IMR-90 (cell line): ENCODE results near the gene CERS6. TPM values are rescaled to one million over a fixed set of nuclear protein-coding genes. Genes with fewer than 3 reads are reported as not detected.

ENCODE experiments used
- ATAC-seq: fragments of 200-7000 bp; cut with Tn5 transposase; 2 replicates; pipeline ENCODE4 v1.9.1; 2020; ENCODE audit warnings: low read depth, mild to moderate bottlenecking, moderate library complexity
- BruUV-seq: library from RNA; stranded (reverse); fragments of 400-500 nt; replicated peaks from 2 replicates; lab custom pipeline; 2021; lab: Mats Ljungman, UMichigan
- CTCF ChIA-PET: fragments of 300-600 bp; formaldehyde crosslinking; extraction: SDS; loops from one replicate; lab custom pipeline; 2021; ENCODE audit warnings: antibody characterized with exemption; lab: Yijun Ruan, JAX
- POLR2A ChIA-PET: fragments of 300-600 bp; sonication (Branson Sonifier 250); formaldehyde crosslinking; loops from one replicate; lab custom pipeline; 2022; ENCODE audit warnings: antibody characterized with exemption; ENCODE audit not compliant: unreplicated experiment; lab: Charles Lee
- DNase-seq: peaks from one replicate; pipeline ENCODE4 v3.0.0; 2013
- H2AFZ ChIP-seq: replicated peaks from 2 replicates; pipeline ENCODE3; 2013; ENCODE audit warnings: low read length, mild to moderate bottlenecking; ENCODE audit not compliant: poor library complexity
- H2AK5ac ChIP-seq: 2 replicates; pipeline ENCODE4 v1.6.1; 2013; ENCODE audit warnings: low read depth, low read length, inconsistent platforms
- H2AK9ac ChIP-seq: replicated peaks from 2 replicates; pipeline ENCODE3; 2013; ENCODE audit warnings: mild to moderate bottlenecking, low read depth, low read length, moderate library complexity; ENCODE audit not compliant: poor library complexity
- H2BK120ac ChIP-seq: 2 replicates; pipeline ENCODE4 v1.6.1; 2013; ENCODE audit warnings: low read depth, low read length, inconsistent platforms
- H2BK15ac ChIP-seq: 3 replicates; pipeline ENCODE4 v1.6.1; 2013; ENCODE audit warnings: low read depth, low read length, inconsistent platforms
- H2BK20ac ChIP-seq: 2 replicates; pipeline ENCODE4 v1.6.1; 2013; ENCODE audit warnings: low read depth, mild to moderate bottlenecking, inconsistent platforms, low read length, moderate library complexity
- H2BK5ac ChIP-seq: 2 replicates; pipeline ENCODE4 v1.6.1; 2013; ENCODE audit warnings: mild to moderate bottlenecking, low read depth, low read length, inconsistent platforms; ENCODE audit not compliant: poor library complexity, severe bottlenecking
- H3K14ac ChIP-seq: replicated peaks from 2 replicates; pipeline ENCODE4 v1.6.1; 2013; ENCODE audit warnings: low read depth, low read length, inconsistent platforms
- H3K18ac ChIP-seq: 2 replicates; pipeline ENCODE4 v1.6.1; 2013; ENCODE audit warnings: low read depth, low read length, control low read depth
- H3K23ac ChIP-seq: 2 replicates; pipeline ENCODE4 v1.6.1; 2013; ENCODE audit warnings: low read depth, low read length, inconsistent platforms
- H3K27ac ChIP-seq: 2 replicates; pipeline ENCODE4 v1.5.1; 2013; ENCODE audit warnings: mild to moderate bottlenecking, control low read depth, low read length; ENCODE audit not compliant: insufficient read depth
- H3K27me3 ChIP-seq: 2 replicates; pipeline ENCODE4 v1.6.1; 2013; ENCODE audit warnings: low read length; ENCODE audit not compliant: control insufficient read depth, insufficient read depth
- H3K36me3 ChIP-seq: 2 replicates; pipeline ENCODE4 v1.6.1; 2013; ENCODE audit warnings: low read length, mixed read lengths; ENCODE audit not compliant: control insufficient read depth, insufficient read depth
- H3K4ac ChIP-seq: 2 replicates; pipeline ENCODE4 v1.6.1; 2013; ENCODE audit warnings: low read depth, low read length, inconsistent platforms
- H3K4me1 ChIP-seq: 2 replicates; pipeline ENCODE4 v1.6.1; 2013; ENCODE audit warnings: low read length, mixed read lengths; ENCODE audit not compliant: control insufficient read depth, insufficient read depth
- H3K4me2 ChIP-seq: 2 replicates; pipeline ENCODE4 v1.6.1; 2013; ENCODE audit warnings: low read depth, mild to moderate bottlenecking, control low read depth, low read length, moderate library complexity
- H3K4me3 ChIP-seq: 2 replicates; pipeline ENCODE4 v1.5.1; 2013; ENCODE audit warnings: low read depth, mild to moderate bottlenecking, control low read depth, low read length, moderate library complexity; ENCODE audit not compliant: insufficient read depth
- H3K56ac ChIP-seq: 2 replicates; pipeline ENCODE4 v1.6.1; 2013; ENCODE audit warnings: low read length, inconsistent platforms; ENCODE audit not compliant: insufficient read depth; ENCODE audit errors: extremely low read depth
- H3K79me1 ChIP-seq, 2 experiments: 2 replicates each; pipeline ENCODE4 v1.6.1; 2013; ENCODE audit warnings: low read length in 2 of 2, inconsistent platforms in 1 of 2, low read depth in 1 of 2
- H3K9ac ChIP-seq: 2 replicates; pipeline ENCODE4 v1.6.1; 2013; ENCODE audit warnings: low read depth, low read length, control low read depth
- H3K9me1 ChIP-seq: 2 replicates; pipeline ENCODE4 v1.6.1; 2013; ENCODE audit warnings: low read length, inconsistent platforms; ENCODE audit not compliant: insufficient read depth
- H3K9me3 ChIP-seq: 2 replicates; pipeline ENCODE4 v1.6.1; 2013; ENCODE audit warnings: low read length; ENCODE audit not compliant: control insufficient read depth, insufficient read depth
- H4K20me1 ChIP-seq: 2 replicates; pipeline ENCODE4 v1.6.1; 2013; ENCODE audit warnings: low read length, inconsistent platforms; ENCODE audit not compliant: insufficient read depth
- H4K5ac ChIP-seq: 2 replicates; pipeline ENCODE4 v1.6.1; 2013; ENCODE audit warnings: mild to moderate bottlenecking, low read depth, low read length, control low read depth
- H4K8ac ChIP-seq, 2 experiments: 2 replicates each; pipeline ENCODE4 v1.6.1; 2013; ENCODE audit warnings: low read depth in 2 of 2, low read length in 2 of 2, control low read depth in 1 of 2, inconsistent platforms in 1 of 2
- H4K91ac ChIP-seq: 2 replicates; pipeline ENCODE4 v1.6.1; 2013; ENCODE audit warnings: low read depth, low read length, inconsistent platforms; ENCODE audit not compliant: insufficient read depth
- BHLHE40 ChIP-seq: fragments of 150-350 bp; IDR thresholded peaks from 2 replicates; pipeline ENCODE4 v1.6.1; 2016; ENCODE audit warnings: mild to moderate bottlenecking, low read depth, low read length
- CEBPB ChIP-seq: IDR thresholded peaks from 2 replicates; pipeline ENCODE4 v1.6.1; 2012; ENCODE audit warnings: low read depth, low read length, improper control_type of control experiment
- CTCF ChIP-seq: conservative IDR thresholded peaks from 2 replicates; pipeline ENCODE4 v1.5.1; 2012; ENCODE audit warnings: mild to moderate bottlenecking, low read depth, low read length, improper control_type of control experiment
- ELK1 ChIP-seq: fragments of 150-350 bp; IDR thresholded peaks from 2 replicates; pipeline ENCODE4 v1.6.1; 2016; ENCODE audit warnings: low read depth, mild to moderate bottlenecking, low read length, moderate library complexity, borderline replicate concordance
- FOS ChIP-seq: fragments of 150-350 bp; IDR thresholded peaks from 2 replicates; pipeline ENCODE4 v1.6.1; 2016; ENCODE audit warnings: low read depth, low read length
- MAFK ChIP-seq: IDR thresholded peaks from 2 replicates; pipeline ENCODE4 v1.6.1; 2012; ENCODE audit warnings: low read depth, low read length, improper control_type of control experiment
- MAZ ChIP-seq: IDR thresholded peaks from 2 replicates; pipeline ENCODE4 v1.6.1; 2012; ENCODE audit warnings: low read depth, mild to moderate bottlenecking, low read length, improper control_type of control experiment, moderate library complexity, borderline replicate concordance
- MXI1 ChIP-seq: IDR thresholded peaks from 2 replicates; pipeline ENCODE4 v1.6.1; 2012; ENCODE audit warnings: low read depth, mild to moderate bottlenecking, low read length, moderate library complexity, borderline replicate concordance
- NFE2L2 ChIP-seq: fragments of 150-350 bp; IDR thresholded peaks from 2 replicates; pipeline ENCODE4 v1.6.1; 2016; ENCODE audit warnings: low read depth, mild to moderate bottlenecking, low read length
- POLR2A ChIP-seq: IDR thresholded peaks from 2 replicates; pipeline ENCODE4 v1.6.1; 2012; ENCODE audit warnings: mild to moderate bottlenecking, low read depth, low read length
- RAD21 ChIP-seq: IDR thresholded peaks from 2 replicates; pipeline ENCODE4 v1.6.1; 2012; ENCODE audit warnings: low read length, improper control_type of control experiment
- RCOR1 ChIP-seq: IDR thresholded peaks from 2 replicates; pipeline ENCODE4 v1.6.1; 2012; ENCODE audit warnings: mild to moderate bottlenecking, low read length, improper control_type of control experiment; ENCODE audit not compliant: insufficient replicate concordance
- RFX5 ChIP-seq: IDR thresholded peaks from 2 replicates; pipeline ENCODE4 v1.8.0; 2012; ENCODE audit warnings: low read depth, mild to moderate bottlenecking, low read length, moderate library complexity
- SMC3 ChIP-seq: fragments of 150-350 bp; IDR thresholded peaks from 2 replicates; pipeline ENCODE4 v1.6.1; 2016; ENCODE audit warnings: low read depth, mild to moderate bottlenecking, antibody characterized with exemption, low read length, moderate library complexity
- USF2 ChIP-seq: fragments of 150-350 bp; IDR thresholded peaks from 2 replicates; pipeline ENCODE4 v1.6.1; 2017; ENCODE audit warnings: mild to moderate bottlenecking, antibody characterized with exemption, low read length, low read depth
- WGBS, 2 experiments: methylation state at CpG; one replicate each; pipeline versions ENCODE4 v1.1.5 to v1.1.7; 2013; ENCODE audit warnings: missing lambda C conversion rate in 2 of 2; ENCODE audit not compliant: insufficient read length in 1 of 2; ENCODE audit errors: extremely low coverage in 2 of 2; 5-methylcytosine and 5-hydroxymethylcytosine counted together
- dilution Hi-C: fragments of 300-500 bp; cut with HindIII; formaldehyde crosslinking; loops from one replicate; pipeline ENCODE4 v1.14.3; 2018; ENCODE audit warnings: low sequenced_read_pairs; ENCODE audit not compliant: unreplicated experiment
- in situ Hi-C: fragments of 300-500 bp; cut with MboI; formaldehyde crosslinking; loops from 3 replicates; pipeline ENCODE4 v1.14.3; 2019; ENCODE audit warnings: low sequenced_read_pairs, inconsistent platforms, mixed read lengths
- intact Hi-C: fragments of 100-400 bp; cut with micrococcal nuclease; formaldehyde crosslinking; loops from 2 replicates; pipeline ENCODE4 v1.10.0; 2022
- polyA plus RNA-seq, 3 experiments: library from polyadenylated mRNA; depleted of rRNA; stranded (reverse); fragments of >200 nt; gene quantifications; 2 replicates each; pipeline ENCODE4 v1.2.3, GENCODE V29; 2012; ENCODE audit warnings: low replicate concordance in 1 of 3
- total RNA-seq: library from RNA; depleted of rRNA; stranded (reverse); fragments of >200 nt; gene quantifications from 2 replicates; pipeline ENCODE4 v1.2.3, GENCODE V29; 2012

Gene CERS6
- total and polyA plus RNA-seq, 2 of the 4 experiments (the other 2 are of a cell fraction), result 2.1 to 5.7 TPM

- in situ Hi-C loops, result no loop called here
- ChIA-PET POLR2A (no interaction called here), CTCF (no interaction called here)
- no peaks in the 10 kb centered on the region for H3K9me3 ChIP-seq
- H2BK120ac ChIP-seq, result no peak overlapping the region
- no peak for DNase-seq
- H3K36me3 ChIP-seq, result no peaks in the 10 kb centered on the region
- H3K9ac ChIP-seq, result no peak overlapping the region
- intact Hi-C loops, result no loop called here
- H4K20me1 ChIP-seq, result no peaks in the 10 kb centered on the region
- H2BK20ac ChIP-seq, result no peak overlapping the region
- H3K9me1 ChIP-seq, result no peaks in the 10 kb centered on the region
- no peak overlapping the region for H4K8ac ChIP-seq
- no peak overlapping the region for H3K4ac ChIP-seq
- no TSS peak for BruUV-seq
- H3K27ac ChIP-seq, result no peak overlapping the region
- TF ChIP-seq MXI1 (no peak), BHLHE40 (no peak), MAZ (no peak), USF2 (no peak), MAFK (no peak), POLR2A (no peak), NFE2L2 (no peak), RCOR1 (no peak), FOS (no peak), SMC3 (no peak), CTCF (no peak), RAD21 (no peak), ELK1 (no peak), CEBPB (no peak), RFX5 (no peak)
- WGBS, 2 experiments, result 25% methylated on average over 4 of the region's 13 CpGs; no CpG with 5 or more reads in 1 of the 2 experiments
- H2AFZ ChIP-seq, result no peak overlapping the region
- H2AK9ac ChIP-seq, result no peak overlapping the region
- peaks cover 5% of the 10 kb centered on the region; the same call in 1 of the 2 replicates for H3K4me1 ChIP-seq
- no peak overlapping the region for H4K91ac ChIP-seq
- H3K4me3 ChIP-seq, result no peak overlapping the region
- no peak overlapping the region for H2BK15ac ChIP-seq
- no peak for ATAC-seq
- no peak overlapping the region for H3K14ac ChIP-seq
- no peak overlapping the region for H2BK5ac ChIP-seq
- no peak overlapping the region for H4K5ac ChIP-seq
- dilution Hi-C loops, result no loop called here
- H3K56ac ChIP-seq, result no peak overlapping the region
- no peaks in the 10 kb centered on the region for H3K79me1 ChIP-seq
- no peak overlapping the region for H2AK5ac ChIP-seq
- H3K27me3 ChIP-seq, result no peaks in the 10 kb centered on the region; the same call in 1 of the 2 replicates
- H3K4me2 ChIP-seq, result no peak overlapping the region
- no peak overlapping the region for H3K18ac ChIP-seq
- no peak overlapping the region for H3K23ac ChIP-seq
Observed at GRCh38 chr2:168798076-168798887, 342.2 kb downstream of the CERS6 start.
